H1 (cell line): ENCODE data around the gene CHI3L1. TPM values are rescaled to one million over a fixed set of nuclear protein-coding genes. Genes with fewer than 3 reads are reported as not detected.

Experiments
- CTCF ChIA-PET: fragments of 300-600 bp; sonication (Branson Sonifier 250); formaldehyde crosslinking; loops from one replicate; lab custom pipeline; 2021; ENCODE audit not compliant: partially characterized antibody; lab: Charles Lee
- POLR2A ChIA-PET: fragments of 300-600 bp; sonication (Branson Sonifier 250); formaldehyde crosslinking; loops from one replicate; lab custom pipeline; 2021; ENCODE audit warnings: inconsistent platforms; ENCODE audit not compliant: partially characterized antibody; lab: Charles Lee
- DNase-seq, 2 experiments: peaks; one replicate each; pipeline versions ENCODE4 v3.0.0 to v3.0.0-alpha.2; 2010 to 2022; ENCODE audit warnings: low spot score in 2 of 2, low read depth in 1 of 2, mixed read lengths in 1 of 2
- FAIRE-seq: peaks from 2 replicates; lab custom pipeline; 2011; peaks lifted over from hg19 to GRCh38; lab: Jason Lieb, UNC
- H2AFZ ChIP-seq: 2 replicates; pipeline ENCODE4 v1.8.1; 2012; ENCODE audit warnings: low read length, inconsistent platforms
- H2AK5ac ChIP-seq: 2 replicates; pipeline ENCODE4 v1.6.1; 2013; ENCODE audit warnings: low read depth, low read length
- H2BK120ac ChIP-seq: replicated peaks from 2 replicates; pipeline ENCODE3; 2013; ENCODE audit warnings: low read depth, low read length, inconsistent platforms
- H2BK12ac ChIP-seq: 2 replicates; pipeline ENCODE4 v1.6.1; 2013; ENCODE audit warnings: low read depth, low read length
- H2BK15ac ChIP-seq: 2 replicates; pipeline ENCODE4 v1.6.1; 2013; ENCODE audit warnings: low read length
- H2BK20ac ChIP-seq: 2 replicates; pipeline ENCODE4 v1.6.1; 2013; ENCODE audit warnings: low read length
- H2BK5ac ChIP-seq: 2 replicates; pipeline ENCODE4 v1.6.1; 2013; ENCODE audit warnings: low read depth, low read length
- H3K14ac ChIP-seq: 2 replicates; pipeline ENCODE4 v1.6.1; 2013; ENCODE audit warnings: inconsistent platforms; ENCODE audit not compliant: insufficient read length
- H3K18ac ChIP-seq: 2 replicates; pipeline ENCODE4 v1.6.1; 2013; ENCODE audit warnings: low read length; ENCODE audit errors: extremely low read depth
- H3K23ac ChIP-seq: 2 replicates; pipeline ENCODE4 v1.6.1; 2013; ENCODE audit warnings: inconsistent platforms; ENCODE audit not compliant: insufficient read length
- H3K23me2 ChIP-seq: 2 replicates; pipeline ENCODE4 v1.6.1; 2013; ENCODE audit warnings: low read depth, low read length
- H3K27ac ChIP-seq: 2 replicates; pipeline ENCODE4 v1.6.1; 2011; ENCODE audit warnings: low read depth, low read length, inconsistent platforms
- H3K27me3 ChIP-seq, 4 experiments: replicated peaks in 1 of 4; 1 replicate in 1 of 4; 2 replicates in 3 of 4; pipeline versions ENCODE4 v1.6.1 to v1.8.1; 2011 to 2013; ENCODE audit warnings: low read length in 3 of 4, mild to moderate bottlenecking in 3 of 4, inconsistent platforms in 2 of 4, mixed read lengths in 2 of 4, moderate library complexity in 1 of 4; ENCODE audit not compliant: control insufficient read depth in 3 of 4, insufficient read depth in 3 of 4; ENCODE audit errors: extremely low read depth in 1 of 4
- H3K36me3 ChIP-seq, 4 experiments: 2 replicates each; pipeline versions ENCODE4 v1.6.1 to v1.8.1; 2011 to 2013; ENCODE audit warnings: mild to moderate bottlenecking in 4 of 4, low read length in 3 of 4, moderate library complexity in 2 of 4, control low read depth in 1 of 4, inconsistent platforms in 1 of 4; ENCODE audit not compliant: insufficient read depth in 4 of 4, control insufficient read depth in 2 of 4
- H3K4ac ChIP-seq: replicated peaks from 2 replicates; pipeline ENCODE3; 2013; ENCODE audit warnings: low read length, low read depth, mixed read lengths, inconsistent platforms; ENCODE audit not compliant: insufficient read length
- H3K4me1 ChIP-seq, 4 experiments: replicated peaks in 1 of 4; 1 replicate in 1 of 4; 2 replicates in 3 of 4; pipeline versions ENCODE4 v1.6.1 to v1.8.1; 2011 to 2013; ENCODE audit warnings: low read length in 3 of 4, inconsistent platforms in 2 of 4, mixed read lengths in 1 of 4; ENCODE audit not compliant: insufficient read depth in 4 of 4, control insufficient read depth in 3 of 4
- H3K4me2 ChIP-seq, 2 experiments: 2 replicates each; pipeline versions ENCODE4 v1.6.1 to v1.8.1; 2011 to 2013; ENCODE audit warnings: low read depth in 2 of 2, low read length in 2 of 2, control low read depth in 1 of 2, inconsistent platforms in 1 of 2, mild to moderate bottlenecking in 1 of 2; ENCODE audit not compliant: insufficient read depth in 1 of 2
- H3K4me3 ChIP-seq, 4 experiments: fragments of 200-600, 300-600 bp in 1 of 4; sonication (generic), shearing (Covaris generic), sonication (Bioruptor Twin) in 1 of 4; 2 replicates each; pipeline versions ENCODE4 v1.5.1 to v1.8.1; 2011 to 2016; ENCODE audit warnings: low read length in 4 of 4, low read depth in 3 of 4, control low read depth in 2 of 4, inconsistent platforms in 2 of 4, mild to moderate bottlenecking in 2 of 4, mixed read lengths in 1 of 4, moderate library complexity in 1 of 4; ENCODE audit not compliant: insufficient read depth in 2 of 4; ENCODE audit errors: extremely low read depth in 1 of 4
- H3K56ac ChIP-seq: replicated peaks from 2 replicates; pipeline ENCODE3; 2013; ENCODE audit warnings: low read depth, mild to moderate bottlenecking, mixed read lengths, low read length, inconsistent platforms; ENCODE audit not compliant: insufficient read length
- H3K79me1 ChIP-seq: 2 replicates; pipeline ENCODE4 v1.6.1; 2013; ENCODE audit warnings: low read depth, low read length, control low read depth
- H3K79me2 ChIP-seq, 2 experiments: 2 replicates each; pipeline versions ENCODE4 v1.6.1 to v1.8.1; 2012 to 2013; ENCODE audit warnings: low read length in 2 of 2, mild to moderate bottlenecking in 2 of 2, inconsistent platforms in 1 of 2; ENCODE audit not compliant: insufficient read depth in 2 of 2, control insufficient read depth in 1 of 2
- H3K9ac ChIP-seq, 4 experiments: replicated peaks in 1 of 4; 1 replicate in 1 of 4; 2 replicates in 3 of 4; pipeline versions ENCODE4 v1.6.1 to v1.8.1; 2011 to 2013; ENCODE audit warnings: low read depth in 3 of 4, low read length in 3 of 4, control low read depth in 2 of 4, mild to moderate bottlenecking in 2 of 4, moderate library complexity in 2 of 4, inconsistent platforms in 1 of 4; ENCODE audit errors: extremely low read depth in 1 of 4
- H3K9me3 ChIP-seq, 2 experiments: 2 replicates each; pipeline versions ENCODE4 v1.6.1 to v1.8.1; 2012 to 2013; ENCODE audit warnings: mild to moderate bottlenecking in 2 of 2, moderate library complexity in 2 of 2, control low read depth in 1 of 2, inconsistent platforms in 1 of 2, low read depth in 1 of 2, low read length in 1 of 2, mixed read lengths in 1 of 2; ENCODE audit not compliant: insufficient read depth in 2 of 2
- H4K20me1 ChIP-seq, 2 experiments: replicated peaks in 1 of 2; 2 replicates each; pipeline versions ENCODE3 to v1.8.1; 2011 to 2013; ENCODE audit warnings: inconsistent platforms in 2 of 2, low read length in 2 of 2, mild to moderate bottlenecking in 1 of 2; ENCODE audit not compliant: insufficient read depth in 2 of 2, control insufficient read depth in 1 of 2
- H4K5ac ChIP-seq: 2 replicates; pipeline ENCODE4 v1.6.1; 2013; ENCODE audit warnings: low read length, low read depth, mixed read lengths, inconsistent platforms; ENCODE audit not compliant: insufficient read length
- H4K8ac ChIP-seq: 2 replicates; pipeline ENCODE4 v1.8.0; 2013; ENCODE audit warnings: mild to moderate bottlenecking, moderate library complexity, low read length, inconsistent platforms; ENCODE audit not compliant: insufficient read depth; ENCODE audit errors: extremely low read depth
- H4K91ac ChIP-seq: replicated peaks from 2 replicates; pipeline ENCODE3; 2013; ENCODE audit warnings: low read length, mixed read lengths, inconsistent platforms; ENCODE audit not compliant: insufficient read length
- ASH2L ChIP-seq: fragments of 200-600, 300-600 bp; sonication (generic); IDR thresholded peaks from one replicate; pipeline ENCODE4 v1.7.1; 2017; ENCODE audit warnings: low read length
- BRCA1 ChIP-seq: IDR thresholded peaks from 2 replicates; pipeline ENCODE4 v1.6.1; 2012; ENCODE audit warnings: low read depth, low read length, improper control_type of control experiment
- CBX5 ChIP-seq: fragments of 300-800, 300-1000 bp; sonication (generic); IDR thresholded peaks from 2 replicates; pipeline ENCODE4 v1.7.1; 2016; ENCODE audit warnings: antibody characterized with exemption, low read length, low read depth
- EP300 ChIP-seq, 2 experiments: IDR thresholded peaks; 1 replicate in 1 of 2; 2 replicates in 1 of 2; pipeline ENCODE4 v1.6.1; 2011 to 2012; ENCODE audit warnings: low read depth in 2 of 2, low read length in 2 of 2, mild to moderate bottlenecking in 2 of 2, borderline replicate concordance in 1 of 2, inconsistent platforms in 1 of 2, moderate library complexity in 1 of 2
- EZH2 ChIP-seq: fragments of 200-600 bp; sonication (generic); IDR thresholded peaks from 2 replicates; pipeline ENCODE4 v1.7.1; 2012; ENCODE audit warnings: low read depth, mild to moderate bottlenecking, moderate library complexity, low read length, inconsistent platforms; ENCODE audit not compliant: severe bottlenecking
- KDM4A ChIP-seq: IDR thresholded peaks from one replicate; pipeline ENCODE4 v1.7.1; 2012; ENCODE audit warnings: low read depth, mild to moderate bottlenecking, moderate library complexity, low read length, inconsistent platforms; ENCODE audit not compliant: severe bottlenecking
- NRF1 ChIP-seq: IDR thresholded peaks from 2 replicates; pipeline ENCODE4 v1.6.1; 2011; ENCODE audit warnings: mild to moderate bottlenecking, low read depth, low read length, improper control_type of control experiment
- SAP30 ChIP-seq: fragments of 300-600 bp; sonication (generic); IDR thresholded peaks from 2 replicates; pipeline ENCODE4 v1.7.1; 2012; ENCODE audit warnings: low read length, moderate library complexity, mild to moderate bottlenecking, inconsistent platforms; ENCODE audit not compliant: insufficient read depth, insufficient replicate concordance
- SIN3A ChIP-seq, 2 experiments: IDR thresholded peaks in 1 of 2; conservative IDR thresholded peaks in 1 of 2; 2 replicates each; pipeline ENCODE4 v1.6.1; 2011 to 2012; ENCODE audit warnings: low read length in 2 of 2, improper control_type of control experiment in 1 of 2, low read depth in 1 of 2, mild to moderate bottlenecking in 1 of 2
- SIX5 ChIP-seq: IDR thresholded peaks from 2 replicates; pipeline ENCODE4 v1.6.1; 2011; ENCODE audit warnings: mild to moderate bottlenecking, low read depth, low read length
- USF2 ChIP-seq: IDR thresholded peaks from 2 replicates; pipeline ENCODE4 v1.6.1; 2011; ENCODE audit warnings: low read length, improper control_type of control experiment
- WGBS, 2 experiments: shearing (Covaris generic) in 1 of 2; methylation state at CpG; one replicate each; pipeline versions ENCODE4 v1.1.6 to v1.1.7; 2013 to 2015; ENCODE audit warnings: low lambda C conversion rate in 2 of 2, mixed read lengths in 2 of 2, inconsistent platforms in 1 of 2, low coverage in 1 of 2, missing lambda C conversion rate in 1 of 2; ENCODE audit not compliant: insufficient replicate concordance in 2 of 2, insufficient coverage in 1 of 2, insufficient read length in 1 of 2; ENCODE audit errors: extremely low coverage in 1 of 2, missing lambda C conversion rate in 1 of 2; 5-methylcytosine and 5-hydroxymethylcytosine counted together
- polyA plus RNA-seq, 7 experiments: library from polyadenylated mRNA; depleted of rRNA in 3 of 7; stranded (reverse) in 5 of 7; unstranded in 2 of 7; fragments of >200 nt in 5 of 7; fragments of 200-250 nt in 2 of 7; gene quantifications; 1 replicate in 5 of 7; 2 replicates in 1 of 7; 4 replicates in 1 of 7; pipeline versions ENCODE4 v1.2.1 to v1.2.3, GENCODE V29; 2011 to 2013; ENCODE audit warnings: missing spikeins in 2 of 7, mixed read lengths in 2 of 7
- total RNA-seq: library from RNA; stranded (reverse); fragmentation: NEBNext Ultra II Directional; extraction: Animal tissue kit (Norgen Biotek cat#: 25700); gene quantifications from 2 replicates; pipeline ENCODE4 v1.2.1, GENCODE V29; 2021

CHI3L1 gene
- total and polyA plus RNA-seq, 2 of the 8 experiments (the other 6 are each of a cell fraction or from before 2014, with no cell fraction given), result 1.0 TPM; not detected in 1

DNA sequence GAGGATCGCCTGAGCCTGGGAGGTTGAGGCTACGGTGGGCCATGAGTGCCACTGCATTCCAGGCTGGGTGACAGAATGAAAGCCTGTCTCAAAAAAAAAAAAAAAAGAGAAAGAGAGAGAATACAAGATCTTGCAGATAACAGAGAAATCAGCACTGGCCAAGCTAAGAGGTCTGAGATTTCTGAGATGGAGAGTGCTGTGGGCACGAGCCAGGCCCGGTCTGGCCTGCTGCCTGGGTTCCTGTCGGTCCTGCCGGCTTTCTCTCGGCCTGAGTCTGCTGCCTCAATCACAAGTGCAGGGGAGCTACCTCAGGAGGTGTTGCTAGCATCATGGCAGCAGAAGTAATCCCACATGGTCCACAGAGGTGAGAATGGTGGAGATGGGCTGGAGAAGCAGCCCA is 40.0 kb downstream of the CHI3L1 start:
- H3K79me2 ChIP-seq, result no peaks in the 10 kb centered on the region
- H4K8ac ChIP-seq, result no peak overlapping the region; the same call in 1 of the 2 replicates
- no peaks in the 10 kb centered on the region; the same call in 1 of the 2 replicates for H3K23me2 ChIP-seq
- H2BK5ac ChIP-seq, result peak overlapping the region; percentile 62; the same call in 1 of the 2 replicates
- peak overlapping the region; percentile 92 for H2BK15ac ChIP-seq
- H2AK5ac ChIP-seq, result peak overlapping the region; percentile 84; the same call in 1 of the 2 replicates
- peaks cover 7 to 34% (median 12%) of the 10 kb centered on the region in 4 experiments for H3K4me1 ChIP-seq
- H3K18ac ChIP-seq, result peak overlapping the region; percentile 88
- H3K4me3 ChIP-seq, result no peak overlapping the region
- H3K79me1 ChIP-seq, result no peaks in the 10 kb centered on the region
- WGBS, 2 experiments, result 96% methylated on average over 7 of the region's 7 CpGs; no CpG with 5 or more reads in 1 of the 2 experiments
- peak overlapping the region; percentile 91; the same call in 1 of the 2 replicates for H2BK20ac ChIP-seq
- H3K4me2 ChIP-seq, result no peak overlapping the region; a peak in 1 of 4 replicates
- H3K9ac ChIP-seq, result no peak overlapping the region
- no peaks in the 10 kb centered on the region for H3K27me3 ChIP-seq
- H3K23ac ChIP-seq, result no peak overlapping the region
- FAIRE-seq (no peak), DNase-seq (no peak)
- H3K56ac ChIP-seq, result no peak overlapping the region
- H4K5ac ChIP-seq, result no peak overlapping the region
- ChIA-PET CTCF (interaction anchor here (1.7 to 49.1 kb wide), 10 partner anchors 15 to 124 kb away, joined by 4 to 1071 read pairs (median 16); partner anchors contain the start of genes ADORA1, MYBPH and PPFIA4), POLR2A (interaction anchor here (0.9 to 1.3 kb wide), 3 partner anchors 10 to 60 kb away, joined by 3 to 4 read pairs (median 3); no protein-coding TSS in a partner anchor)
- H4K20me1 ChIP-seq, result no peaks in the 10 kb centered on the region
- peak overlapping the region; percentile 65 for H2BK120ac ChIP-seq
- peak overlapping the region; percentile 98; the same call in 1 of the 2 replicates for H2BK12ac ChIP-seq
- no peaks in the 10 kb centered on the region for H3K36me3 ChIP-seq
- peak overlapping the region; percentile 18 for H4K91ac ChIP-seq
- H3K9me3 ChIP-seq, result peaks cover 0 to 5% of the 10 kb centered on the region in 2 experiments; a peak in 1 of 4 replicates
- H2AFZ ChIP-seq, result no peak overlapping the region
- H3K4ac ChIP-seq, result no peak overlapping the region
- no peak overlapping the region for H3K27ac ChIP-seq
- H3K14ac ChIP-seq, result no peak overlapping the region
- no peak for TF ChIP-seq SIN3A (conservative IDR thresholded peaks at IDR 0.05 in 1 of 2, IDR thresholded peaks at IDR 0.05 in 1 of 2; ENCODE audit: low read depth in 1 of 2, low read length in 2 of 2)
- TF ChIP-seq KDM4A, result no peak
- TF ChIP-seq USF2, result no peak
- TF ChIP-seq EP300 (IDR thresholded peaks at IDR 0.05; ENCODE audit: borderline replicate concordance in 1 of 2, low read depth in 2 of 2, low read length in 2 of 2), result no peak
- no peak for TF ChIP-seq SAP30
- no peak for TF ChIP-seq BRCA1
- TF ChIP-seq CBX5, result no peak
- TF ChIP-seq NRF1, result no peak
- no peak for TF ChIP-seq SIX5
- no peak for TF ChIP-seq EZH2
- no peak for TF ChIP-seq ASH2L
